ENCODE results near the gene TTBK1. TPM values are rescaled to one million over a fixed set of nuclear protein-coding genes. Genes with fewer than 3 reads are reported as not detected.

TTBK1 gene
- polyA plus RNA-seq, 1 of the 3 experiments (the other 2 are of a cell fraction) = 0.94 TPM

DNA sequence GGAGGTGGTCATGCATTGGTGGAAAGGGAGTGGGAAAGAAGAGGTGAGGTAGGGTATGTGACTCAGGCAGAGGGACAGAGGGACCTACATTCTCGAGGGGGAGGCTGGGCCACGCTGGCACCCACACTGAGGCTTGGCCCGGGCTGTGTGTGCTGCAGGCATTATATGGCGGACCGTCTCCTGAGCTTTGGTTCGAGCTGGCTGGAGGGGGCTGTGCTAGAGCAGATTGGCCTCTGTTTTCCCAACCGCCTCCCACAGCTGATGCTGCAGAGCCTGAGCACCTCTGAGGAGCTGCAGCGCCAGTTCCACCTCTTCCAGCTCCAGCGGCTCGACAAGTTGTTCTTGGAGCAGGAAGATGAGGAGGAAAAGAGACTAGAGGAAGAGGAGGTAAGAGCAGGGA lies 37.4 kb upstream of the TTBK1 start:
- Histone ChIP-seq H3K4me1 (ENCODE audit: control insufficient read depth in 1 of 2, insufficient read depth in 2 of 2, low read depth in 1 of 2, low read length in 1 of 2) (no peaks in the 10 kb centered on the region), H3K27ac (ENCODE audit: low read depth in 2 of 2, low read length in 1 of 2) (no peak overlapping the region), H3K79me2 (ENCODE audit: insufficient read depth) (no peaks in the 10 kb centered on the region), H3K9me3 (no peaks in the 10 kb centered on the region), H3F3A (replicated peaks; ENCODE audit: insufficient read depth) (no peaks in the 10 kb centered on the region), H3K36me3 (replicated peaks in 1 of 2; ENCODE audit: control insufficient read depth in 1 of 2, insufficient read depth in 2 of 2, low read length in 1 of 2) (peaks cover 22 to 25% of the 10 kb centered on the region in 2 experiments), H3K9me2 (no peaks in the 10 kb centered on the region), H3K9ac (no peak overlapping the region), H3K4me2 (no peak overlapping the region), H4K20me1 (ENCODE audit: insufficient read depth) (no peaks in the 10 kb centered on the region), H2AFZ (ENCODE audit: low read depth) (no peak overlapping the region), H3K27me3 (ENCODE audit: insufficient read depth) (no peaks in the 10 kb centered on the region), H3K4me3 (ENCODE audit: low read depth in 2 of 2, low read length in 1 of 2) (no peak overlapping the region)
- TF ChIP-seq NFIC (IDR thresholded peaks at IDR 0.05; ENCODE audit: borderline replicate concordance) (no peak), JUND (IDR thresholded peaks at IDR 0.05) (no peak), ELF1 (IDR thresholded peaks at IDR 0.05) (no peak), SIN3A (IDR thresholded peaks at IDR 0.05; ENCODE audit: borderline replicate concordance, low read depth, low read length) (no peak), EP300 (IDR thresholded peaks at IDR 0.05; ENCODE audit: borderline replicate concordance in 1 of 2, low read depth in 1 of 2, low read length in 1 of 2) (no peak)
- TF ChIP-seq, protein P1, sequence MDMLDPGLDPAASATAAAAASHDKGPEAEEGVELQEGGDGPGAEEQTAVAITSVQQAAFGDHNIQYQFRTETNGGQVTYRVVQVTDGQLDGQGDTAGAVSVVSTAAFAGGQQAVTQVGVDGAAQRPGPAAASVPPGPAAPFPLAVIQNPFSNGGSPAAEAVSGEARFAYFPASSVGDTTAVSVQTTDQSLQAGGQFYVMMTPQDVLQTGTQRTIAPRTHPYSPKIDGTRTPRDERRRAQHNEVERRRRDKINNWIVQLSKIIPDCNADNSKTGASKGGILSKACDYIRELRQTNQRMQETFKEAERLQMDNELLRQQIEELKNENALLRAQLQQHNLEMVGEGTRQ (IDR thresholded peaks at IDR 0.05; ENCODE audit: borderline replicate concordance, low read depth, low read length) = no peak
- TF ChIP-seq, protein P2, sequence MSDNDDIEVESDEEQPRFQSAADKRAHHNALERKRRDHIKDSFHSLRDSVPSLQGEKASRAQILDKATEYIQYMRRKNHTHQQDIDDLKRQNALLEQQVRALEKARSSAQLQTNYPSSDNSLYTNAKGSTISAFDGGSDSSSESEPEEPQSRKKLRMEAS (IDR thresholded peaks at IDR 0.05; ENCODE audit: low read depth) = no peak
- DNase-seq = no peak
- 92% methylated on average over 10 of the region's 10 CpGs for WGBS (ENCODE audit: low lambda C conversion rate)
- ChIA-PET CTCF (interaction anchor here (0.9 to 1.5 kb wide), 2 partner anchors 24 to 62 kb away, joined by 3 to 7 read pairs; partner anchors contain the start of gene DNPH1), POLR2A (no interaction called here)

DNA sequence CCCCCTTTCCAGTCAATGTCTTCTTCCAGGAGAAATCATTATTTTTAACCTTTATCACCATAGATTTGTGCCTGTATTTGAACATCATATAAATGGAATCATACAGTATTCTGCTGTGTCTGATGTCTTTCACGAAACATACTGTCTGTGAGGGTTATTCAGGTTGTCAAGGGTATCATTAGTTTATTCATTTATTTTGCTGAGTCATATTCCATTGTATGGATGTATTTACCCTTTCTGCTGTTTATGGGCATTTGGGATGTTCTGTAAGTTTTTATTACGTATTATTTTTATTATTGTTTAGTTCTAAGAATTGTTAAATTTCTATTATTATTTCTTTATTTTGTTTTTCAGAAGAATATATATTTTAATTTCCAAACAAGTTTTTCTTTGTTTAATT lies 36.0 kb upstream of the TTBK1 start:
- Histone ChIP-seq H3K4me1 (ENCODE audit: control insufficient read depth in 1 of 2, insufficient read depth in 2 of 2, low read depth in 1 of 2, low read length in 1 of 2) (no peaks in the 10 kb centered on the region), H3K27me3 (ENCODE audit: insufficient read depth) (no peaks in the 10 kb centered on the region), H3K79me2 (ENCODE audit: insufficient read depth) (no peaks in the 10 kb centered on the region), H3K9me3 (no peaks in the 10 kb centered on the region), H3F3A (replicated peaks; ENCODE audit: insufficient read depth) (no peaks in the 10 kb centered on the region), H4K20me1 (ENCODE audit: insufficient read depth) (no peaks in the 10 kb centered on the region), H3K36me3 (replicated peaks in 1 of 2; ENCODE audit: control insufficient read depth in 1 of 2, insufficient read depth in 2 of 2, low read length in 1 of 2) (peaks cover 25% of the 10 kb centered on the region in 2 experiments), H2AFZ (ENCODE audit: low read depth) (no peak overlapping the region), H3K9ac (no peak overlapping the region), H3K9me2 (no peaks in the 10 kb centered on the region), H3K4me2 (no peak overlapping the region), H3K4me3 (ENCODE audit: low read depth in 2 of 2, low read length in 1 of 2) (no peak overlapping the region), H3K27ac (ENCODE audit: low read depth in 2 of 2, low read length in 1 of 2) (no peak overlapping the region)
- ChIA-PET POLR2A (no interaction called here), CTCF (no interaction called here)
- whole genome bisulfite sequencing (ENCODE audit: low lambda C conversion rate) = 88% methylated on average over 2 of the region's 2 CpGs
- no peak for TF ChIP-seq FOXM1 (IDR thresholded peaks at IDR 0.05; ENCODE audit: low read depth)
- TF ChIP-seq MEF2A (IDR thresholded peaks at IDR 0.05; ENCODE audit: borderline replicate concordance, low read depth) = no peak
- no peak for TF ChIP-seq TCF12 (IDR thresholded peaks at IDR 0.05)
- TF ChIP-seq, protein P3, sequence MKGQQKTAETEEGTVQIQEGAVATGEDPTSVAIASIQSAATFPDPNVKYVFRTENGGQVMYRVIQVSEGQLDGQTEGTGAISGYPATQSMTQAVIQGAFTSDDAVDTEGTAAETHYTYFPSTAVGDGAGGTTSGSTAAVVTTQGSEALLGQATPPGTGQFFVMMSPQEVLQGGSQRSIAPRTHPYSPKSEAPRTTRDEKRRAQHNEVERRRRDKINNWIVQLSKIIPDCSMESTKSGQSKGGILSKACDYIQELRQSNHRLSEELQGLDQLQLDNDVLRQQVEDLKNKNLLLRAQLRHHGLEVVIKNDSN (IDR thresholded peaks at IDR 0.05; ENCODE audit: borderline replicate concordance, low read depth) = no peak
- no peak for TF ChIP-seq EZH2phosphoT487 (IDR thresholded peaks at IDR 0.05; ENCODE audit: borderline replicate concordance, low read depth)
- no peak for TF ChIP-seq NFIC (IDR thresholded peaks at IDR 0.05; ENCODE audit: borderline replicate concordance)
- TF ChIP-seq, protein P4, sequence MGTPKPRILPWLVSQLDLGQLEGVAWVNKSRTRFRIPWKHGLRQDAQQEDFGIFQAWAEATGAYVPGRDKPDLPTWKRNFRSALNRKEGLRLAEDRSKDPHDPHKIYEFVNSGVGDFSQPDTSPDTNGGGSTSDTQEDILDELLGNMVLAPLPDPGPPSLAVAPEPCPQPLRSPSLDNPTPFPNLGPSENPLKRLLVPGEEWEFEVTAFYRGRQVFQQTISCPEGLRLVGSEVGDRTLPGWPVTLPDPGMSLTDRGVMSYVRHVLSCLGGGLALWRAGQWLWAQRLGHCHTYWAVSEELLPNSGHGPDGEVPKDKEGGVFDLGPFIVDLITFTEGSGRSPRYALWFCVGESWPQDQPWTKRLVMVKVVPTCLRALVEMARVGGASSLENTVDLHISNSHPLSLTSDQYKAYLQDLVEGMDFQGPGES (IDR thresholded peaks at IDR 0.05; ENCODE audit: low read depth, low read length) = no peak
- TF ChIP-seq, protein P2 (IDR thresholded peaks at IDR 0.05; ENCODE audit: low read depth) = no peak
- no peak for TF ChIP-seq FOSL2 (IDR thresholded peaks at IDR 0.05; ENCODE audit: borderline replicate concordance, low read depth)
- TF ChIP-seq TAF1 (IDR thresholded peaks at IDR 0.05; ENCODE audit: borderline replicate concordance, low read depth, low read length) = no peak
- TF ChIP-seq, protein P5, sequence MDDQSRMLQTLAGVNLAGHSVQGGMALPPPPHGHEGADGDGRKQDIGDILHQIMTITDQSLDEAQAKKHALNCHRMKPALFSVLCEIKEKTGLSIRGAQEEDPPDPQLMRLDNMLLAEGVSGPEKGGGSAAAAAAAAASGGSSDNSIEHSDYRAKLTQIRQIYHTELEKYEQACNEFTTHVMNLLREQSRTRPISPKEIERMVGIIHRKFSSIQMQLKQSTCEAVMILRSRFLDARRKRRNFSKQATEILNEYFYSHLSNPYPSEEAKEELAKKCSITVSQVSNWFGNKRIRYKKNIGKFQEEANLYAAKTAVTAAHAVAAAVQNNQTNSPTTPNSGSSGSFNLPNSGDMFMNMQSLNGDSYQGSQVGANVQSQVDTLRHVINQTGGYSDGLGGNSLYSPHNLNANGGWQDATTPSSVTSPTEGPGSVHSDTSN (IDR thresholded peaks at IDR 0.05) = no peak
- TF ChIP-seq FOXJ3 (CRISPR knock-in tag; IDR thresholded peaks at IDR 0.05) = no peak
- no peak for TF ChIP-seq RFX5 (IDR thresholded peaks at IDR 0.05; ENCODE audit: low read length)
- DNase-seq = no peak
